Stimulated activated CD8-positive, alpha-beta memory T cell treated with anti-CD3 and anti-CD28 coated beads, Interleukin-12 subunit alpha, Interleukin-12 subunit beta, amount 100 ng/mL, for 1 hour (primary cell): ENCODE data around the gene HOXB5.

Experiments
- DNase-seq: peaks from one replicate; pipeline ENCODE4 v3.0.0-alpha.2; 2020; ENCODE audit warnings: low read depth

The HOXB5 gene

DNA sequence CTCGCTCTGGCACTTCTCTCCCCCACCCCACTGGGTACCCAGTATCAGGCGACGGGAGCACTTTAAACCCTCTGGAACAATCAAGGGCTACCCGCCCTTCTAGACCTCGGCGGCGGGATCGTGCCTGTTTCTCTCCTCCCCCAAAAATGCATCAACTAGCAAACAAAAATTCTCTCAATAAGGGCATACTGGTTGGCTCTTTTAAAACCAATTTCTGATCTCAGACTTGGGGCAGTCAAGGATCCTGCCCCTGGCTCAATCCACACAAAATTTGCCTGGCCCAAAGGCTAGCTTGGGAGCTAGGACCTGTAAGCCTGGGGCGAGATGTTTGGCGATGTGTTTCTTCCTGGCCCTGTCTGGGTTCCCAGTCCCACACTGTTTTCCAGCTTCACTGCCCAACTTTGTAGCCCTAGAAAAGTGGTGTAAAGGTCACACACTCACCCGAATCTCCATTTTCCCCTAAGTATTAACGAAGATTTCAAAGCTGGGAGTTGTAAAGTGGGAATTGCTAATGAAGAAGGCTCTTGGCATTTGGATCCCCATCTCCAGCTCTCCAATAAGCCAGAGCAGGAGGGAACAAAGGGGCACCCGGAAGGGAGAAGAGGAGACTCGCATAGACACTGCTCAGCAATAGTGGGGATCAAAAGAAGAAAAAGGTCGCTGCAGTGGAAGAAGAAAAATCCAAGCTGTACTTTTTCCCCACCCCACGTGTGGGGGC, 34.3 kb downstream of the HOXB5 start:
- DNase-seq: no peak

GRCh38 chr17:48558831-48559121, 34.8 kb downstream of the HOXB5 start:
- no peak for DNase-seq

DNA sequence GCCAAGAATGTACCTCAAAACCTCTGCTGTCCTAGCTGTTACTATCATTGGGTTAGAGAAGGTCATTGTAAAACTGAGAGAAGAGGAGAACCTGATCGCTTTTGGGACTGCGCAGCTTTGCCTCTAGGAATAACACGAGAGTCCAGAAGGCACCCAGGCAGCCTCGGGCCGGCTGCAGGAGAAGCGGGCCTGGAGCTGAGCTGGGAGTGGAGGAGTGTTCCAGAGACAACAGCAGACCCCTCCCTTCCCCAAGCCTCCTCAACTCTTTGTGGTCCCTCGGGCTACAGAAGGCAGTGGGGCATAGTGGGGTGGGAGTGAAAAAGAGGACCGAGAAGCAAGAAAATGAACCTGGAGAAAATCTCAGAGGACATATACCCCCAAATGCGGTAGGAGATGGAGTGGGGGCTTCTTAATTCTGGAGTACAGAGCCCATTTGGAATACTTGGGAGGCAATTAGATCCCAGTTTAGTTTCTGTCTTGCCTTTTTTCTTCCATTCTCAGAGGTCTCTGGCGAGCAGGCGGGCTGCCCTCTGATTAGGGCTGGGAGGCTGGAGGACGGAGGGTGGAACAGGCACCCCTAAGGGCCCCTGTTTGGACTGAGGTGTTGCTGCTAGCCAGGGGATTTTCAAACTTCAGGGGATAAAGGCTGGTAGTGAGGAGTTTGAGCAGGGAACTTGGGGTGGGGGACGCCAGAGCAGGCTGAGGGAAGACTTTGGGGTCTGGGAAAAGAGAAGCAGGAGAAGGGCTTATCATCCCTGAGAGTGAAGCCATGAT, 35.3 kb downstream of the HOXB5 start:
- no peak for DNase-seq

- DNase-seq: no peak
Observed at GRCh38 chr17:48556576-48557401, 36.8 kb downstream of the HOXB5 start.

GRCh38 chr17:48556229-48556575, 37.4 kb downstream of the HOXB5 start:
- no peak for DNase-seq

DNA sequence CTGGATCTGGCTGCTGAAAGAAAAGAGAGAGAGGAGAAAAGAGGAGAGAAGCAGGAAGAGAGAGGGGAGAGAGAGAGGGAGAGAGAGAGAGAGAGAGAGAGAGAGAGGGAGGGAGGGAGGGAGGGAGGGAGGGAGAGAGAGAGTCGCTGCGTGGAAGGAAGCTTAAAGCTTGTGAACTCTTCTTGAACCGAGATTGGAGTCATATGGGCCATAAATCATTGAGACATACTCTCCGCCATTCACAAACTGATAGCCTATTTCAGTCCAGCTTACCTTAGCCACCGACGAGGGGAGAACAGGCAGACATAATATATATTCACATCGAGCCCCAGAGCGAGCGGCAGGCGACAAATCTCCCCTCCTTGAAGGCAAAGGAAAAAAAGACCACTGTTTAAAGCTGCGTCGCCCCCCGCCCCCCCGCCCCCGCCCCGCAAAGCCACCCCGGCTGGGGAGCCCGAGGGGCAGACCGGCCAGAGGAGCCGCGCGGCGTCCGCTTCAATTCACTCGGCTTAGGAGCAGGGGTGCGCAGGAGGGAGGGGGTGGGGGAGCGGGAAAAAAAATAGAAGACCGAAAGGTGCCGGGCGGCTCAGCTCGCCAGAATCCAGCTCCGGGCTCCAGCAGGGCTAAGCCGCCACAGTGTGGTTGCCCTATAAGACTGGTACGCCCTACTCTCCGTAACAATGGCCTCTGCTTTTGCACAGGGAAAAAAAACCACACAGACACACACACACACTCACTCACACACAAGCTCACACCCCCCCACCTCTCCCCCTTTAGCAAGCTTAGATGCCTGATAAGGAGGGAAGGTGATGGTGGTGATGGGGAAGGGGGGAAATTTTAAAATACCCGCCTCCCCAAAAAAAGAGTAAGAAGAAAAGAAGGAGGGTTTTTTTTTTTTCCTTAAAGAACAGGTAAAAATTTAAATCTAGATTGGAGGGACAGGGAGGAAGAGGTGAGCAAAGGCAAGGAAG, 38.0 kb downstream of the HOXB5 start:
- DNase-seq: no peak

DNA sequence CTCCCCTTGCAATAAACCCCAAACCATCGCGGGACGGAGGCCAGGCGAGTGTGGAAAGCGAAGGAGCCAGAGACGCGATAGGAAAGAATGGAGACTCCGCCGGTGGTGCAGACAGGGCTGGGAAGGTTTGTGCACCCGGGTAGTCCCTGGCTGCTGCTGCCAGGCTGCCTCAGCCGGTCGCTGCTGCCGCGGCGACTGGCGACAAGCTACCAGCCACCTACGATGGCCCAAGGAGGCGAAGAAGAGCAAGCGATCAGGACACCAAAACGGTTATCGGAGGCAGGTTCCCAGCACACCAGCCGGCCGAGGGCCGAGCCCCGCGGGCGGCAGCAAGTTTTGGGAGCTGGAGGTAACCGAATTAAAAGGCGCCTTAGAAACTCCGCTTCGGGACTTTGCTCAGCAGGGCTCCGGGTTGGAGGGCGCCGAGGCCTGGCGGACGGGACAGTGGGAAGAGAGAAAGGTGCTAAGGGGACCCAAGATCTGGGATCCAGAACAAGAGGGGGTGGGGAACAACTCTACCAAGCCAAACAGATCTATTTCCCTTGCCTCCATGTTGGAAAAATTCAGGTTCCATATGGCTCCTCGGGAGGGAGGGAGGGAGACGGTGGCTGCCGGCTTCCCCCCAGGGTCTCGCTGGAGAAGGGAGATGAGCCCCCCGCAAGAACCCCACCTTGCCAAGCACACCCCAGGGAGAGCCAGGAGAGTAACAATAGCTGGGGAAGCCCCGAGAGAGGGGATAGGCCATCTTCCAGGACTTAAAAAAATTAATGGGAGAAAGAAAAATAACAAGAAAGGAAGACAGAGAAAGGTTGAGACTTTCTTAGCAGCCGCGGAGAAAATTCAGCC, 38.9 kb downstream of the HOXB5 start:
- DNase-seq: no peak

GRCh38 chr17:48553826-48554225, 39.8 kb downstream of the HOXB5 start:
- DNase-seq: no peak

GRCh38 chr17:48553190-48553547, 40.4 kb downstream of the HOXB5 start:
- no peak for DNase-seq

DNA sequence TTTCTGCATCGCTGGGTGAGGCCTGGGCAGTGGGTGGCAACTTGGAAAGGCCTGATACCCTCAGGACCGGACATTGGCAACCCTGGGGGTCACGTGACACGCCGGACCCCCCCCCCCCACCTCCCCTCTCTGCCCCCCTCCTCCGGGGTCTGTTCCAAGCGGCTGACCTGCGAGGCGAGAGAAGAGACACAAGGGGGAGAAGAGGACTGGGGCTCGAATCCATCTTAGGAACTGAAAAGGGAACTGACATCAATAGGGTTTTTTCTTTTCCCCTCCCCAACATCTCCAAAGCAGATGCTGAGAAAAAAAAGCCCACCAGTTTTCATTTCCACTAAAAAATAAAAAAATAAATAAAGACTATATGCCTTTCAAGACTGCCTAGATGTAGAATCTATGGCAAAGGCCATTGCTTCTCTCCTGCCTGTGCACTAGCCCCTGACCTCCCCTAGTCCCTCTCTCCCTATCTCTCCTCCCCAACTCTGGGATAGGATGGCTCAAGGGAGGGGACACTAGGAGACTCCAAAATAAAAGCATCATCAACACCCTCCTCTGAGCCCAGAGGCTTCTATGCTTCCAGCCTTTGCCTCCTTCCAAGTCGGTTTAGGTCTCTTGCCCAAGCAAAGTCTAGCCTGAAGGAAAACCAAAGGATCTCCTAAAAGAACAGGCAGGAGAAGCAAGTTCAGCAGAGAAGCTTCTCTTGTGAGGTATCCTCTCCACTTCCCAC, 41.0 kb downstream of the HOXB5 start:
- DNase-seq: no peak

- DNase-seq: no peak
Observed at GRCh38 chr17:48551596-48552465, 41.7 kb downstream of the HOXB5 start.

DNA sequence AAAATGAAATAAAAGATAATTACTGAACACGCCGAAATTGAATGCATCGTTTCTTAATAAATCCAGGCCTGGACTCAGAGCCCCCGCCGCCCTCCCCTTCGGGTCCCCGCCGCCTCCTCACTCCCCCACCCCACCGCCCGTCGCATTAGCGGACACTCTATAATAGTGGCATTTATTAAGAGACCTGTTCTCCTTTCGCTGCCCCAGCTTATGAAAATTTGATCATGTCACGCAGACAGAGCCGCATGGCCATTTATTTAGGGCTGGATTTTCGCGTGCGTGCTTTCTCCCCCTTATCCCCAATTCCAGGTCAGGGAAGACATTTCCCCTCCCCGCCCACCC, 42.4 kb downstream of the HOXB5 start:
- DNase-seq: no peak

DNA sequence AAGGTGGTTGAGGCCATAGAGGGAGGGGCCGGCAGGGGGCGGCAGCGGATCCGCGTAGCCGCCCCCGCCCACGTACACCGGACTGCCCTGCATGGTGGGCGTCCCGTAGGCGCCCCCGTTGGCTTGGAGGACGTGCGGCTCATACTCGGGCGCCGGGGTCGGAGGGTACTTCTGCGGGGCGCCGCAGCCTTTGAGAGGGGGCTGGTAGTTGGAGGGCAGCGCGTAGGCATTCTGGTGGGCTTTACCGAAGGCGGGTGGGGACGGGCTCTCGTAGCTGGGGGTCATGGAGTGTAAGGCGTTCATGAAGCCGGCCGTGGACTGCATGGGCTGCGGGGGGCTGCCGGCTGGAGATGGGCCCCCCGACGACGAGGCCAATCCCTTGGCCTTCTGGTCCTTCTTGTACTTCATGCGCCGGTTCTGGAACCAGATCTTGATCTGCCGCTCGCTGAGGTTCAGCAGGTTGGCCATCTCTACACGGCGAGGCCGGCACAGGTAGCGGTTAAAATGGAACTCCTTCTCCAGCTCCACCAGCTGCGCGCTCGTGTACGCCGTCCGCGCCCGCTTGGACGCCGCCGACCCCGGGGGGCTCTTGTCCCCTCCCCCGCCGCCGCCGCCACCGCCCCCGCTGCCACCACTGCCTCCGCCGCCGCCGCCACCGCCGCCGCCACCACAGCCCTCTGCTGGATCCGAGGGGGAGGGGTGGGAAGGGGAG, 42.9 kb downstream of the HOXB5 start:
- no peak for DNase-seq

GRCh38 chr17:48549914-48550501, 43.6 kb downstream of the HOXB5 start:
- DNase-seq: no peak

GRCh38 chr17:48549281-48549630, 44.3 kb downstream of the HOXB5 start:
- no peak for DNase-seq

- DNase-seq: no peak
Observed at GRCh38 chr17:48548523-48549280, 44.9 kb downstream of the HOXB5 start.

GRCh38 chr17:48547808-48548522, 45.6 kb downstream of the HOXB5 start:
- DNase-seq: no peak
